Measurements from ENCODE around the gene VAX1.

The VAX1 gene

GRCh38 chr10:117159390-117159789, 21.3 kb upstream of the VAX1 start:
- no peak overlapping the region for H3K27ac ChIP-seq (ENCODE audit: low read depth, low read length)
- H2AFZ ChIP-seq (ENCODE audit: low read depth, low read length, severe bottlenecking): no peak overlapping the region
- no peak overlapping the region for H3K4me3 ChIP-seq (ENCODE audit: insufficient read depth, low read length, poor library complexity, severe bottlenecking)
- H3K9me2 ChIP-seq (replicated peaks; ENCODE audit: insufficient read depth, low read length): no peaks in the 10 kb centered on the region
- H3K36me3 ChIP-seq (ENCODE audit: low read length): no peaks in the 10 kb centered on the region
- no peak overlapping the region for H3K9ac ChIP-seq (ENCODE audit: low read length)
- no peak overlapping the region for H3K4me2 ChIP-seq (ENCODE audit: low read depth, low read length, poor library complexity, severe bottlenecking)
- H3F3A ChIP-seq (ENCODE audit: insufficient read depth): no peaks in the 10 kb centered on the region
- no peaks in the 10 kb centered on the region for H3K27me3 ChIP-seq (ENCODE audit: low read length)
- H4K20me1 ChIP-seq (ENCODE audit: low read depth, low read length): no peaks in the 10 kb centered on the region
- H3K9me3 ChIP-seq (ENCODE audit: insufficient read depth, low read length): no peaks in the 10 kb centered on the region
- H3K79me2 ChIP-seq (ENCODE audit: insufficient read depth, low read length): no peaks in the 10 kb centered on the region
- TF ChIP-seq CTCF (IDR thresholded peaks at IDR 0.05; ENCODE audit: insufficient read depth, low read length, poor library complexity, severe bottlenecking) (no peak), EZH2phosphoT487 (conservative IDR thresholded peaks at IDR 0.05; ENCODE audit: low read length) (no peak)

GRCh38 chr10:117158297-117158696, 20.2 kb upstream of the VAX1 start:
- Histone ChIP-seq H3F3A (ENCODE audit: insufficient read depth) (no peaks in the 10 kb centered on the region), H3K9me2 (replicated peaks; ENCODE audit: insufficient read depth, low read length) (no peaks in the 10 kb centered on the region), H4K20me1 (ENCODE audit: low read depth, low read length) (no peaks in the 10 kb centered on the region), H3K27me3 (ENCODE audit: low read length) (no peaks in the 10 kb centered on the region), H3K36me3 (ENCODE audit: low read length) (no peaks in the 10 kb centered on the region), H3K4me2 (ENCODE audit: low read depth, low read length, poor library complexity, severe bottlenecking) (no peak overlapping the region), H3K4me3 (ENCODE audit: insufficient read depth, low read length, poor library complexity, severe bottlenecking) (no peak overlapping the region), H3K9ac (ENCODE audit: low read length) (no peak overlapping the region), H3K27ac (ENCODE audit: low read depth, low read length) (no peak overlapping the region), H2AFZ (ENCODE audit: low read depth, low read length, severe bottlenecking) (no peak overlapping the region), H3K79me2 (ENCODE audit: insufficient read depth, low read length) (no peaks in the 10 kb centered on the region), H3K9me3 (ENCODE audit: insufficient read depth, low read length) (no peaks in the 10 kb centered on the region)
- TF ChIP-seq EZH2phosphoT487 (conservative IDR thresholded peaks at IDR 0.05; ENCODE audit: low read length) (no peak), CTCF (IDR thresholded peaks at IDR 0.05; ENCODE audit: insufficient read depth, low read length, poor library complexity, severe bottlenecking) (no peak)

GRCh38 chr10:117152668-117153067, 14.6 kb upstream of the VAX1 start:
- Histone ChIP-seq H3K4me3 (ENCODE audit: insufficient read depth, low read length, poor library complexity, severe bottlenecking) (no peak overlapping the region), H3K9me2 (replicated peaks; ENCODE audit: insufficient read depth, low read length) (no peaks in the 10 kb centered on the region), H3K9me3 (ENCODE audit: insufficient read depth, low read length) (no peaks in the 10 kb centered on the region), H3K9ac (ENCODE audit: low read length) (no peak overlapping the region), H3K79me2 (ENCODE audit: insufficient read depth, low read length) (no peaks in the 10 kb centered on the region), H3K27ac (ENCODE audit: low read depth, low read length) (no peak overlapping the region), H4K20me1 (ENCODE audit: low read depth, low read length) (no peaks in the 10 kb centered on the region), H3K36me3 (ENCODE audit: low read length) (no peaks in the 10 kb centered on the region), H2AFZ (ENCODE audit: low read depth, low read length, severe bottlenecking) (no peak overlapping the region), H3K27me3 (ENCODE audit: low read length) (no peaks in the 10 kb centered on the region), H3K4me2 (ENCODE audit: low read depth, low read length, poor library complexity, severe bottlenecking) (no peak overlapping the region), H3F3A (ENCODE audit: insufficient read depth) (no peaks in the 10 kb centered on the region)
- no peak for TF ChIP-seq CTCF (IDR thresholded peaks at IDR 0.05; ENCODE audit: insufficient read depth, low read length, poor library complexity, severe bottlenecking)
- TF ChIP-seq EZH2phosphoT487 (conservative IDR thresholded peaks at IDR 0.05; ENCODE audit: low read length): no peak
